Neural crest cell (in vitro differentiated cells): Measurements from ENCODE around the gene NCLN. TPM values are rescaled to one million over a fixed set of nuclear protein-coding genes. Genes with fewer than 3 reads are reported as not detected.
A peak's percentile ranks its signal among the peaks of the same experiment; 100 is the strongest.

Experiments
- DNase-seq: peaks from one replicate; pipeline ENCODE4 v3.0.0; 2021; ENCODE audit warnings: low read depth, mixed read lengths, low spot score
- H3K27ac Mint-ChIP-seq: one replicate; pipeline ENCODE4 v1.8.0; 2021; ENCODE audit warnings: mild to moderate bottlenecking, mixed read lengths; ENCODE audit not compliant: unreplicated experiment
- H3K27me3 Mint-ChIP-seq: 2 replicates; pipeline ENCODE4 v1.8.0; 2021; ENCODE audit warnings: low read depth, mild to moderate bottlenecking, mixed read lengths
- H3K36me3 Mint-ChIP-seq: 2 replicates; pipeline ENCODE4 v1.8.0; 2021; ENCODE audit warnings: low read depth, mild to moderate bottlenecking, mixed read lengths
- H3K4me1 Mint-ChIP-seq: 2 replicates; pipeline ENCODE4 v1.8.0; 2021; ENCODE audit warnings: mixed read lengths
- H3K4me3 Mint-ChIP-seq: one replicate; pipeline ENCODE4 v1.8.0; 2021; ENCODE audit warnings: mild to moderate bottlenecking, mixed read lengths
- H3K9me3 Mint-ChIP-seq: 2 replicates; pipeline ENCODE4 v1.8.0; 2021; ENCODE audit warnings: mixed read lengths
- CTCF ChIP-seq: fragments of 200-600 bp; sonication (generic); conservative IDR thresholded peaks from 2 replicates; pipeline ENCODE4 v1.5.0; 2021; ENCODE audit warnings: antibody characterized with exemption, mild to moderate bottlenecking
- total RNA-seq: library from RNA; stranded (reverse); gene quantifications from 2 replicates; pipeline ENCODE4 v1.2.1, GENCODE V29; 2021

The NCLN gene
- total RNA-seq, 1 donor from 2014 or later: 84.1 TPM

GRCh38 chr19:3183721-3184641 is 1.7 kb upstream of the NCLN start:
- Mint-ChIP-seq H3K4me3 (peak overlapping the region; percentile 100), H3K9me3 (no peaks in the 10 kb centered on the region), H3K36me3 (no peaks in the 10 kb centered on the region), H3K27ac (peak overlapping the region; percentile 9), H3K4me1 (peaks cover 15% of the 10 kb centered on the region), H3K27me3 (no peaks in the 10 kb centered on the region)
- TF ChIP-seq CTCF: no peak
- DNase-seq: no peak

- H3K36me3 Mint-ChIP-seq: no peaks in the 10 kb centered on the region
- peaks cover 15% of the 10 kb centered on the region for H3K4me1 Mint-ChIP-seq
- TF ChIP-seq CTCF: no peak
- no peak for DNase-seq
- H3K9me3 Mint-ChIP-seq: no peaks in the 10 kb centered on the region
- H3K4me3 Mint-ChIP-seq: peak overlapping the region; percentile 100
- H3K27ac Mint-ChIP-seq: peak overlapping the region; percentile 99
- no peaks in the 10 kb centered on the region for H3K27me3 Mint-ChIP-seq
Measured at GRCh38 chr19:3184847-3185460, 776 bp upstream of the NCLN start.

- peaks cover 15% of the 10 kb centered on the region for H3K4me1 Mint-ChIP-seq
- peak overlapping the region; percentile 88 for H3K4me3 Mint-ChIP-seq
- H3K27me3 Mint-ChIP-seq: no peaks in the 10 kb centered on the region
- no peaks in the 10 kb centered on the region for H3K9me3 Mint-ChIP-seq
- TF ChIP-seq CTCF: no peak
- DNase-seq: no peak
- no peaks in the 10 kb centered on the region for H3K36me3 Mint-ChIP-seq
- no peak overlapping the region for H3K27ac Mint-ChIP-seq
Measured at GRCh38 chr19:3186160-3186688, 494 bp downstream of the NCLN start.

GRCh38 chr19:3186891-3187661 is 1.3 kb downstream of the NCLN start:
- Mint-ChIP-seq H3K27me3 (no peaks in the 10 kb centered on the region), H3K4me1 (peaks cover 15% of the 10 kb centered on the region), H3K36me3 (no peaks in the 10 kb centered on the region), H3K9me3 (no peaks in the 10 kb centered on the region), H3K4me3 (peak overlapping the region; percentile 88), H3K27ac (no peak overlapping the region)
- no peak for TF ChIP-seq CTCF
- DNase-seq: no peak
